T-helper 2 cell treated with Interferon-gamma antibody and Interleukin-4, amounts not matched to agents 5 μg/mL and 100 μg/mL, for 36 hours (primary cell): ENCODE results near the gene NPPC.
"Not testable (repeated sequence)": the region's sequence is repeated elsewhere in the genome, so short reads cannot be mapped to it uniquely, and the experiment has no call there.

ENCODE experiments used
- DNase-seq: peaks from one replicate; pipeline ENCODE4 v3.0.0; 2021; ENCODE audit warnings: low spot score
- H3K27ac Mint-ChIP-seq: one replicate; pipeline ENCODE4 v1.8.0; 2021; ENCODE audit warnings: mild to moderate bottlenecking, mixed read lengths
- H3K27me3 Mint-ChIP-seq: one replicate; pipeline ENCODE4 v1.8.0; 2021; ENCODE audit warnings: low read depth, mixed read lengths
- H3K36me3 Mint-ChIP-seq: one replicate; pipeline ENCODE4 v1.8.0; 2021; ENCODE audit warnings: low read depth, mixed read lengths
- H3K4me1 Mint-ChIP-seq: one replicate; pipeline ENCODE4 v1.8.0; 2021; ENCODE audit warnings: low read depth, mixed read lengths
- H3K4me3 Mint-ChIP-seq: one replicate; pipeline ENCODE4 v1.8.0; 2022; ENCODE audit warnings: mild to moderate bottlenecking, moderate library complexity, mixed read lengths
- H3K9me3 Mint-ChIP-seq: one replicate; pipeline ENCODE4 v1.8.0; 2021; ENCODE audit warnings: mixed read lengths

NPPC gene

GRCh38 chr2:231902598-231902997 lies 23.6 kb downstream of the NPPC start:
- Mint-ChIP-seq H3K27me3 (peaks cover 13% of the 10 kb centered on the region), H3K9me3 (no peaks in the 10 kb centered on the region), H3K36me3 (no peaks in the 10 kb centered on the region)

GRCh38 chr2:231900972-231901371 lies 25.2 kb downstream of the NPPC start:
- no peak for DNase-seq
- no peak overlapping the region for H3K4me3 Mint-ChIP-seq
- peaks cover 10% of the 10 kb centered on the region for H3K27me3 Mint-ChIP-seq
- no peaks in the 10 kb centered on the region for H3K9me3 Mint-ChIP-seq
- no peaks in the 10 kb centered on the region for H3K4me1 Mint-ChIP-seq
- H3K36me3 Mint-ChIP-seq: no peaks in the 10 kb centered on the region
- H3K27ac Mint-ChIP-seq: no peak overlapping the region

More at GRCh38 chr2:231902598-231902997, 23.6 kb downstream of the NPPC start:
- no peak for DNase-seq
- Mint-ChIP-seq H3K4me3 (no peak overlapping the region), H3K27ac (no peak overlapping the region), H3K4me1 (no peaks in the 10 kb centered on the region)

- Mint-ChIP-seq H3K27me3 (peaks cover 9% of the 10 kb centered on the region), H3K4me1 (no peaks in the 10 kb centered on the region), H3K27ac (no peak overlapping the region), H3K9me3 (no peaks in the 10 kb centered on the region), H3K36me3 (no peaks in the 10 kb centered on the region), H3K4me3 (no peak overlapping the region)
- DNase-seq: peak; percentile 53
Measured at GRCh38 chr2:231900486-231900942, 25.7 kb downstream of the NPPC start.

- Mint-ChIP-seq H3K36me3 (no peaks in the 10 kb centered on the region), H3K4me3 (no peak overlapping the region), H3K27ac (no peak overlapping the region), H3K27me3 (peaks cover 4% of the 10 kb centered on the region), H3K4me1 (no peaks in the 10 kb centered on the region), H3K9me3 (no peaks in the 10 kb centered on the region)
- no peak for DNase-seq
Measured at GRCh38 chr2:231894566-231895380, 31.4 kb downstream of the NPPC start.

GRCh38 chr2:231891514-231891905 lies 34.7 kb downstream of the NPPC start:
- H3K9me3 Mint-ChIP-seq: no peaks in the 10 kb centered on the region
- no peak for DNase-seq
- H3K27me3 Mint-ChIP-seq: peaks cover 4% of the 10 kb centered on the region
- H3K36me3 Mint-ChIP-seq: no peaks in the 10 kb centered on the region
- H3K4me3 Mint-ChIP-seq: no peak overlapping the region
- H3K27ac Mint-ChIP-seq: no peak overlapping the region
- H3K4me1 Mint-ChIP-seq: no peaks in the 10 kb centered on the region

GRCh38 chr2:231890896-231891513 lies 35.2 kb downstream of the NPPC start:
- DNase-seq: no peak
- Mint-ChIP-seq H3K4me3 (no peak overlapping the region), H3K27ac (no peak overlapping the region)

GRCh38 chr2:231887756-231888155 lies 38.4 kb downstream of the NPPC start:
- H3K27ac Mint-ChIP-seq: no peak overlapping the region

More at GRCh38 chr2:231890896-231891513, 35.2 kb downstream of the NPPC start:
- Mint-ChIP-seq H3K9me3 (no peaks in the 10 kb centered on the region), H3K36me3 (no peaks in the 10 kb centered on the region), H3K4me1 (no peaks in the 10 kb centered on the region), H3K27me3 (peaks cover 5% of the 10 kb centered on the region)

GRCh38 chr2:231886071-231886681 lies 40.0 kb downstream of the NPPC start:
- Mint-ChIP-seq H3K27ac (no peak overlapping the region), H3K36me3 (no peaks in the 10 kb centered on the region), H3K4me1 (no peaks in the 10 kb centered on the region), H3K9me3 (no peaks in the 10 kb centered on the region), H3K4me3 (no peak overlapping the region), H3K27me3 (peaks cover 20% of the 10 kb centered on the region)
- no peak for DNase-seq

More at GRCh38 chr2:231887756-231888155, 38.4 kb downstream of the NPPC start:
- DNase-seq: no peak
- Mint-ChIP-seq H3K27me3 (peaks cover 12% of the 10 kb centered on the region), H3K4me3 (no peak overlapping the region), H3K9me3 (no peaks in the 10 kb centered on the region), H3K4me1 (no peaks in the 10 kb centered on the region), H3K36me3 (no peaks in the 10 kb centered on the region)

GRCh38 chr2:231884438-231885140 lies 41.6 kb downstream of the NPPC start:
- H3K27me3 Mint-ChIP-seq: peaks cover 20% of the 10 kb centered on the region
- H3K4me3 Mint-ChIP-seq: no peak overlapping the region
- H3K9me3 Mint-ChIP-seq: no peaks in the 10 kb centered on the region

GRCh38 chr2:231883468-231883881 lies 42.7 kb downstream of the NPPC start:
- Mint-ChIP-seq H3K9me3 (no peaks in the 10 kb centered on the region), H3K4me1 (no peaks in the 10 kb centered on the region), H3K27me3 (peaks cover 18% of the 10 kb centered on the region), H3K27ac (no peak overlapping the region), H3K36me3 (no peaks in the 10 kb centered on the region), H3K4me3 (no peak overlapping the region)
- DNase-seq: no peak

More at GRCh38 chr2:231884438-231885140, 41.6 kb downstream of the NPPC start:
- no peak for DNase-seq
- no peak overlapping the region for H3K27ac Mint-ChIP-seq
- H3K4me1 Mint-ChIP-seq: no peaks in the 10 kb centered on the region
- no peaks in the 10 kb centered on the region for H3K36me3 Mint-ChIP-seq

GRCh38 chr2:231882646-231883045 lies 43.5 kb downstream of the NPPC start:
- peaks cover 18% of the 10 kb centered on the region for H3K27me3 Mint-ChIP-seq

GRCh38 chr2:231880371-231880770 lies 45.8 kb downstream of the NPPC start:
- H3K4me1 Mint-ChIP-seq, H3K27ac Mint-ChIP-seq, DNase-seq, H3K36me3 Mint-ChIP-seq, H3K9me3 Mint-ChIP-seq, H3K4me3 Mint-ChIP-seq: not testable (repeated sequence)
- peaks cover 15% of the 10 kb centered on the region for H3K27me3 Mint-ChIP-seq

More at GRCh38 chr2:231882646-231883045, 43.5 kb downstream of the NPPC start:
- no peak overlapping the region for H3K27ac Mint-ChIP-seq
- no peak overlapping the region for H3K4me3 Mint-ChIP-seq
- no peaks in the 10 kb centered on the region for H3K36me3 Mint-ChIP-seq
- H3K9me3 Mint-ChIP-seq: no peaks in the 10 kb centered on the region
- no peak for DNase-seq
- H3K4me1 Mint-ChIP-seq: no peaks in the 10 kb centered on the region

- Mint-ChIP-seq H3K27me3 (peaks cover 15% of the 10 kb centered on the region), H3K4me3 (no peak overlapping the region), H3K27ac (no peak overlapping the region), H3K36me3 (no peaks in the 10 kb centered on the region), H3K4me1 (no peaks in the 10 kb centered on the region), H3K9me3 (no peaks in the 10 kb centered on the region)
- DNase-seq: no peak
Measured at GRCh38 chr2:231879216-231879615, 47.0 kb downstream of the NPPC start.
